Stimulated activated CD8-positive, alpha-beta memory T cell treated with anti-CD3 and anti-CD28 coated beads, Interleukin-12 subunit alpha, Interleukin-12 subunit beta, amount 100 ng/mL, for 1 hour (primary cell): ENCODE results near the gene GMFB.
A peak's percentile ranks its signal among the peaks of the same experiment; 100 is the strongest.
"Not testable (repeated sequence)": the region's sequence is repeated elsewhere in the genome, so short reads cannot be mapped to it uniquely, and the experiment has no call there.

ENCODE experiments used
- DNase-seq: peaks from one replicate; pipeline ENCODE4 v3.0.0-alpha.2; 2020; ENCODE audit warnings: low read depth

Gene GMFB

DNA sequence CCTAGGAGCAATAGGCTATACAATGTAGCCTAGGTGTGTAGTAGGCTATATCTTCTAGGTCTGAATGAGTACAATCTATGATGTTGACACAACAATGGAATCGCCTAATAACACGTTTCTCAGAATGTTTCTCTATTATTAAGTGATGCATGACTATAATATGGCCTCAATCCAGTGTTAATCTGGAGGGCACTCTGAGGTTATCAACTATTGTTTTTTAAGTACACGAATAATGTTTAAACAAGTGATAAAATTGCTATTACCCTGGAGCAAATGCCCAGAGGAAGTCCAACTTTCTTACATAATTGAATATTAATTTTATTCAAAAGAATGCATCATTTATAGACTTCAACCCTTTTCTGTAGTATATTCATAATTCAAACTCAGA lies 31.2 kb downstream of the GMFB start:
- no peak for DNase-seq

- DNase-seq: not testable (repeated sequence)
Measured at GRCh38 chr14:54456820-54457608, 31.8 kb downstream of the GMFB start.

GRCh38 chr14:54455363-54455762 lies 33.4 kb downstream of the GMFB start:
- no peak for DNase-seq

DNA sequence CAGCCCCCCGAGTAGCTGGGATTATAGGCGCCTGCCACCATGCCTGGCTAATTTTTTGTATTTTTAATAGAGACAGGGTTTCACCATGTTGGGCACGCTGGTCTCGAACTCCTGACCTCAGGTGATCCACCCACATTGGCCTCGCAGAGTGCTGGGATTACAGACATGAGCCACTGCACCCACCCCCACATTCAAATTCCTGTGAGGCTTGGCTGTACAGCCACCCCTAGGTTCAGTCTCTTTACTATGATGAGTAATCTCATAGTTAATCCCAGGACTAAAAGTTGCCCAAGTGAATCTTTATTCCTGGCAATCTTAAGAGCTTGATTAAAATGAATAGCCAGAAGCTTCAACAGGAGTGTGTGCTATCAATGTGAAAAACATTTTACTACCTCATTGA lies 34.8 kb downstream of the GMFB start:
- DNase-seq: not testable (repeated sequence)

GRCh38 chr14:54453252-54453651 lies 35.5 kb downstream of the GMFB start:
- no peak for DNase-seq

GRCh38 chr14:54451961-54452360 lies 36.8 kb downstream of the GMFB start:
- DNase-seq: no peak

- DNase-seq: no peak
Measured at GRCh38 chr14:54451121-54451601, 37.6 kb downstream of the GMFB start.

GRCh38 chr14:54450535-54450934 lies 38.2 kb downstream of the GMFB start:
- DNase-seq: no peak

DNA sequence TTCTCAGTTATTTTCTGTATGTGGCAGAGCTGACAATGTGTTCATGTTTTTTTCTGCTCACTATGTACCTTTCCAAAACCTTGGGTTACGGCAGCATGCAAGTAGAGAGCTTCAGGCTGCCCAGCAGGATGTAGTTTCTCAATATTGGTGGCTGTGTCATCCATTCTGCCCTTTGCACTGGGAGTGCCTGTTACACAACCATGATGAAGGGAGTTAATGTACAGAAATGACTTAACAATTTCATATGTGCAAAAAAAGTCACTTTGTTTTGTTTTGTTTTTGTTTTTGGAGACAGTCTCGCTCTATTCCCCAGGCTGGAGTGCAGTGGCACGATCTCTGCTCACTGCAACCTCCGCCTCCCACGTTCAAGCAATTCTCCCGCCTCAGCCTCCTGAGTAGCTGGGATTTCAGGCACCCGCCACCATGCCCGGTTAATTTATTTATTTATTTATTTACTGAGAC lies 41.5 kb downstream of the GMFB start:
- DNase-seq: no peak

GRCh38 chr14:54446161-54446693 lies 42.6 kb downstream of the GMFB start:
- no peak for DNase-seq

DNA sequence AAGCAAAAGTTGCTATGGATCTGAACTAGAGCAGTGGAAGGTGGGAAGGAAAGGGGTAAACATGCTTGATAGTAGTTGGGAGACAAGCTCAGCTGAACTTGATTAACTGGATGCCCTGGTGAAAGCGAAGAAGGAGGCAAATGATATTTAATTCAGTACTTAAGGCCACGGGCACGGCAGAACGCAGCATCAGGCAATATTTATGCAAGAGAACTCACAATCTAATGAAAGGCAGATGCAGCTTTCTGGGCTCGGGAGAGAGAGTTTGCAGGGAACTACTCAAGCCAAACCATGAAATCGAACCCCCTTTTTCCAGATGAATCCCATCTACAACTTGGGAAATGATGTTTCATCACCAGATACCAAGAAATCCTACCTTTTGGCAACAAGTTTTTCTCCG lies 44.1 kb downstream of the GMFB start:
- no peak for DNase-seq

DNA sequence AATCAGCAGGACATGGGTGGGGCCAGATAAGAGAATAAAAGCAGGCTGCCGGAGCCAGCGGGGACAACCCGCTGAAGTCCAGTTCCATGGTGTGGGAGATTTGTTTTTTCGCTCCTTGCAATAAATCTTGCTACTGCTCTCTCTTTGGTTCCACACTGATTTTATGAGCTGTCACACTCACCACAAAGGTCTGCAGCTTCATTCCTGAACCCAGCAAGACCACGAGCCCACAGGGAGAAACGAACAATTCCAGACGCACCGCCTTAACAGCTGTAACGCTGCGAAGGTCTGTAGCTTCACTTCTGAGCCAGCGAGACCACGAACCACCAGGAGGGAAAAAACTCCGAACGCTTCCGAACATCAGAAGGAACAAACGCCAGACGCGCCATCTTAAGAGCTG lies 44.8 kb downstream of the GMFB start:
- DNase-seq: no peak

DNA sequence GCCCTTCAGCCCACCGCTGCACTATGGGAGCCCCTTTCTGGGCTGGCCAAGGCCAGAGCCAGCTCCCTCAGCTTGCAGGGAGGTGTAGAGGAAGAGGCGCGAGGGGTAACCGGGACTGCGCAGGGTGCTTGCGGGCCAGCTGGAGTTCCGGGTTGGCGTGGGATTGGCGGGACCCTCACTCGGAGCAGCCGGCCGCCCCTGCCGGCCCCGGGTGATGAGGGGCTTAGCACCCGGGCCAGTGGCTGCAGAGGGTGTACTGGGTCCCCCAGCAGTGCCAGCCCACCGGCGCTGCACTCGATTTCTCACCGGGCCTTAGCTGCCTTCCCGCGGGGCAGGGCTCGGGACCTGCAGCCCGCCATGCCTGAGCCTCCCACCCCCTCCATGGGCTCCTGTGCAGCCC lies 45.8 kb downstream of the GMFB start:
- not testable (repeated sequence) for DNase-seq

DNA sequence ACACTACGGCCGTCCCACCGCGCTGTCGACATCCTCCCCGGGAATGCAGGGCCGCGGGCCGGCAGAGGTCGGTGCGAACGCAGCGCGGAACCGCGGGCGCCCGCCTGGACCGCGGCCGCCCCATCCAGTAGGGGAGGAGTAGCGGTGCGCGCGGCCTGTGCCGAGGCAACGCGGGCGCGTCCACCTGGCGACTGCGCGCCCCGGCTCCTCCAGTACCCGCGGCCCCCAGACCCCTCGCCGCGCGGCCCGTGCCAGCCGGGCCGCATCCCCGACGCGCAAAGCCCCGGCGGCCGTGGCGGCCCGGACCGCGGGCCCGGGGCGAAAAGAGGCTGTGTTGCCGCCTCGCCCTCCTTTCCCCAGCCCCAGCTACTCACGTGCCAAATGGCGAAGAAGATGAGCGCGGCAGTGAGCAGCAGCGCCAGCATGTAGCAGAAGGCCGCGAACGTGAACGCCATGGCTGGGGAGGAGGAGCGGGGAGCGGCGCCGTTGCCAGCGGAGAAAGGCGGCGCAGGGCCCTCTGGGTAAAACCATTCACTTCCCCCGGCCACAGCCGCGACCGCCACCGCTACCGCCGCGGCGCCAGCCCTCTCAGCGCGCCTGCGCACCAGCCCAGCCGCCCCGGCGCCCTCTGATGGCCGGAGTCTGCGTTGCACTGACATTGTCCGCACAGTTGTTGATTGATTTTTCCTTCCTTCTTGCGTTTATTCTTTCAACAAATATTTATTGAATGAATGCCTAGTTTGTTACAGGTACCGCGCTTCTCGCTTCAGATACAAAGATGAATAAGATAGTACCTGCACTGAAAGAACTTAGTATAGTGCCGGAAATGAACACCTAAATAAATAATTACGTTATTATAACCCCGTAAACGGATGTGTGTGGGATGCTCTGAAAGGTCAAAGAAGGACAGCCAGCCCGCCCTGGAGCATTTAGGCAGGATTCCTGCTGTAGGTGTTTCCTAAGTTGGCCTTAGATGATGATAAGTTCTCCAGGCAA lies 47.6 kb downstream of the GMFB start, which contains the start of gene CNIH1:
Gene CNIH1 (minus strand): TSS at position 502 of the 996 bp plus-strand sequence. CDS start 47 bp downstream, at position 455.
- DNase-seq: peak; percentile 90

DNA sequence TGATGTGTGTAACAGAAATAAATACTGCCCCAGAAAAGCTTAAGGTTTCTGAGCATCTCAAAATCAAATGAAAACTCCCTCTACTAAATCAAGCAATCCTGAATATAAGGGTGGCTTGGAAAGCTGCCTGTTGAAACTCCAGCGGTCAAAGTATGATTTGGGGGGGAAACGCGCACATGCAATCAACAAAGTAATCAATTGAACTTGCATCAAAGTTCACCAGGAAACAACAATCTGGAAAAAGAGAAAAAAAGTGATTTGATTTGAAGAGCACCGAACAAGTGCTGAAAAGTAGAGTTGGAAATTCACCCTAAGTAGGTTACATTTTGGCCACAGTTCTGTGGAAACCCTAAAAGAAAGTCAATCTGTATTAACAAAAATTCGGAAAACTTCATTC lies 48.3 kb downstream of the GMFB start:
- DNase-seq: no peak

GRCh38 chr14:54440037-54440436 lies 48.7 kb downstream of the GMFB start:
- no peak for DNase-seq

GRCh38 chr14:54438703-54439102 lies 50.1 kb downstream of the GMFB start:
- no peak for DNase-seq

- not testable (repeated sequence) for DNase-seq
Measured at GRCh38 chr14:54437954-54438353, 50.8 kb downstream of the GMFB start.

GRCh38 chr14:54435500-54435981 lies 53.2 kb downstream of the GMFB start:
- no peak for DNase-seq

DNA sequence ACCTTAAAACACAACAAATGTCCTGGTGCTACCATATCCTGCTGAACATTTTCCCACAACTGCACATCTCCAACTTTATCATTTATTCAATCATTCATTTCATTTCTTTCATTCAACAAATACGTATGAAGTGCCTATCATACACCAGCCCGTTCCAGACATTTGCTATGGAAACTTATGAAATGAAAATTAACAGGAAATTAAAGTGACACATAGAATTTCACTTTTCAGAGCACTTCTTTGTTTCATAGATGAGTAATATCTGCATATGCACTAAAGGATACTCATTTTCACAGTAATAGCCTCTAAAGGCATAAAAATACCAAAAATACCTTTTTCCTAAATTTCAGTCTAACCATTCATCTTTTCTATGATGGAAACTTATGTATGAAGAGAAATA lies 60.3 kb downstream of the GMFB start:
- DNase-seq: no peak

GRCh38 chr14:54427871-54428270 lies 60.9 kb downstream of the GMFB start:
- no peak for DNase-seq
